Measurements from ENCODE around the gene MSS51.
A peak's percentile ranks its signal among the peaks of the same experiment; 100 is the strongest.
"Not testable (repeated sequence)": the region's sequence is repeated elsewhere in the genome, so short reads cannot be mapped to it uniquely, and the experiment has no call there.

Gene MSS51

DNA sequence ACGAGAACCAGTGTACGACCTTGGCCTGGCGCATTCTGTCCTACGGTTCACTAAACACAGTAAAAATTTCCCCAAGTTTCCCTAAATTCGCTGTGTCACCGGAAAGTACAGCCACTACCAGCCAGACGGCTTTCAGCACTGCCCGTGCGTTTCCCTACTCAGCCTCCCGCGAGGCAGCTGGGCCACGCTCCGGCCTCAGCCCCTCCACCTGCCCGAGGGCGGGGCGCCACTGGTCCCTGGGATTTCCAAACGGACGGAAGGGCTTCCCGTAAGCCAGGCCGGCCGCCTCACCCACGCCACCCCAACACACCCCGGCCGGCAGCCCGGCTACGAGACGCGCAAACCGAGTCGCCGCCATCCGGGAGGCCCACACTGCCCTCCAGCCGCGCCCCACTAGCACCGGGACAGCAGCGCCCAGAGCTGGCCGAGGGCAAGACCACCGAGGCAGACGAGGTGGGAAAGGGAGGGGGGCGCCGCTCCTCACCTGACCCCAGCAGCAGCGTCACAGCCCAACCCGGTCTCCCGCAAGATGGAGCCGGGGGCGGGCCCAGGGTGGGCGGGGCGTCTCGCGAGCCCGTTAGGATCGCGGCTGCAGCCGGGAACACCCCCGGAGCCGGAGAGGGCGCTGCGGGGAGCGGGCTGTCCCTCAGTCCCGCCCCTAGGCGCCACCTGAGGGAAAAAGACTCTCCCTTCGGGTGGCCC is 19.7 kb downstream of the MSS51 start, which contains the start of gene ANXA7:
Gene ANXA7, minus strand, starts transcription at position 531 of the 702 bp plus-strand sequence. CDS start 13,202 bp downstream, outside the sequence.
- peak; percentile 90 to 95 for DNase-seq

DNA sequence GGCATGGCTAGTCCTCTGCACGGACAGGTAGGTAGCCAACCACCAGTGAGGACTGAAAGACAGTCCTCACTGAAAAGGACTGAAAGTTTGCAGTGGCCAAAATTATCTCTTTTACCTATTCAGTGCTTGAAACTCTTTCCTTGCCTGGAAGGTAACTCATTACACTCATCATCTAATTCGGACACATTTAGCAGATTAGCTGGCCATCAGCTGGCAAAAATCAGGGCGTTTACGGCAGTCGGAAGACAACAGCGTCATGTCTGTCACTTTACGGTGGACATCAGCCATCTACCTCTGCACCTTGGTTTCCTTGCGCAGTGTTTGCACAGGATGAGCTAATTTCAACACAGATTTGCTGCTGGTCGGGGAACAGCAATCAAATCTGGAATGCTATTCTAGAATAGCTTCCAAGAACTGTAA is 20.2 kb downstream of the MSS51 start:
- peak in 1 of 2 donors; percentile 34 for DNase-seq

DNA sequence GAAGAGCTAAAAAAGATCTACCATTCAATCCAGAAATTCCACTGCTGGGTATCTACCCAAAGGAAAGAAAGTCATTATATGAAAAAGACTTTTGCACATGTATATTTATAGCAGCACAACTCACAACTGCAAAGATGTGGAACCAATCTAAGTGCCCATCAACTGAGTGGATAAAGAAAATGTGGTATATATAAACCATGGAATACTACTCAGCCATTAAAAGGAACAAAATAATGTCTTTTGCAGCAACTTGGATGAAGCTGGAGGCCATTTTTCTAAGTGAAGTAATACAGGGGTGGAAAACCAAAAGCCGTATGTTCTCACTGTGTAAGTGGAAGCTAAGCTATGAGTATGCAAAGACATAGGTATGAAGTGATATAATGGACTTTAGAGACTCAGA is 22.5 kb downstream of the MSS51 start:
- no peak for DNase-seq

DNA sequence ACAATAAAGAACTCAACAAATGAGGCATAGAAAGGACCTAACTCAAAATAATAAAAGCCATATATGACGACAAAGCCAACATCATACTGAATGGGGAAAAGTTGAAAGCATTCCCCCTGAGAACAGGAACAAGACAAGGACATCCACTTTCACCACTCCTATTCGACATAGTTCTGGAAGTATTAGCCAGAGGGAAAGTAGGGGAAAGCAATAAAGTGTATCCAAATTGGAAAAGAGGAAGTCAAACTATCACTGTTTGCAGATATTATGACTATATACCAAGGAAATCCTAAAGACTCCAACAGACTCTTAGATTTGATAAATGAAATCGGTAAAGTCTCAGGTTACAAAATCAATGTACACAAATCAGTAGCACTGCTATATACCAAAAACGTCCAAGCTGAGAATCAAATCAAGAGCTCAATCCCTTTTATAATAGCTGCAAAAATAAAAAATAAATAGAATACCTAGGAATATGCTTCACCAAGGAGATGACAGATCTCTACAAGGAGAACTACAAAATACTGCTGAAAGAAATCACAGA is 24.3 kb downstream of the MSS51 start:
- no peak for DNase-seq

DNA sequence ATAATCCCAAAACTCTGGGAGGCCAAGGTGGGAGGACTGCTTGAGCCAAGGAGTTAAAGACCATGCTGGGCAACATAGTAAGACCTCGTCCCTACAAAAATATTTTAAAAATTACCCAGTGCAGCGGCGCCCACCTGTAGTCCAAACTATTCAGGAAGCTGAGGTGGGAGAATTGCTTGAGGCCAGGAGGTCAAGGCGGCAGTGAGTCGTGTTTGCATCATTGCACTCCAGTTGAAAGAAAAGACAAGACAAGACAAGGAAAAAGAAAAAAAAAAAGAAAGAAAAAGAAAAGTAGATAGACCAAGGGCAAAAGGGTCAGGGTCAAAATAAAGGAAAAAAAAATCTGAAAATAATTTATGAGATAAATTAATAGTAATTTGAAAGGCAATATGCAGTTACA is 25.3 kb downstream of the MSS51 start:
- DNase-seq, result no peak

DNA sequence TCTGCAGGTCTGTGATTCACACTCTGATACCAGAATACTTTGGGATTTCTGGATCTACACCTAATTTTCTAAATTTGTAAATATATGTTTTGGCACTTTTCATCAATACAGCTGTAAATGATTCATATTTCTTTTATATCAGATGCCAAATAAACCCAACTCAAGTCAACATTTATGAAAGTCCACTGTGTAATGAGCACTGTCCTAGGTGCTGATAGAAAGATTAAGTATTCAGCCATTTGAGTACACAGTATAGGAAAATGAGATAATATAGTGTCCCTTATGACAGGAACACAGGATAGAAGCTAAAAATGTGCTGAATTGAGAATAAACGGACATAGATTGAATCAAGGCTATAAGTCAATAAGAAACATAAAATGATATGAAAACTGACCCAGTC is 25.9 kb downstream of the MSS51 start:
- no peak for DNase-seq

DNA sequence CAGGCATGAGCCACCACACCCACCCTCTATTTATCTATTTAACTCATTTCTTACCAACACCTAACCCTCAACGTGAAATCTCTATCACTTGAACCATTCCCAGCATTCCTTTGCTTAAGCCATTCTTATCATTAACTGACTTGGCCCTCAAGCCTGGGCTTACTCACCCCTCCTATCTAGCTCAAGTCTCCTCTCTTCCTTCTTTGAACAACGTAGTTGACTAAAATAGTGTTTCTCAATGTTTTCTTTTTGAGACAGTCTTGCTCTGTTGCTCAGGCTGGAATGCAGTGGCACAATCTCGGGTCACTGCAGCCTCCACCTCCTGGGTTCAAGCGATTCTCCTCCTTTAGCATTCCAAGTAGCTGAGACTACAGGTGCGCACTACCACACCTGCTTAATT is 26.5 kb downstream of the MSS51 start:
- DNase-seq, result no peak

DNA sequence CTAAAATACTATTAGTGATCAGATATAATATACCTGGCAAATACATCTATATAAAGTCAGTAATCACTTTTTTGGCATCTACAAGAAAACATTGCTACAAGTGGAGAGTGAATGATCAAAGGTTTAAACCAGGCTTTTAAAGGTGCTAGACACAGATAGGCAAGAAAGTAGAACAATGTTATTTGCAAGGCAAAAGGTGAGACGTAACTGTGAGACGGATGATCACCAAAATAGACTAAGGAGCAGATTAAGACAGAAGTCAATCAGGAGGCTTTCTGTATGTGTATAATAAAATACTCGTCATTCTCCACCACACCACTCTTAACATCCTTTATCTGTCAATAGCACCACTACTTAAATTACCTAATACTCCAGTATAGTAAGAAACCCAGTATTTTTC is 27.8 kb downstream of the MSS51 start:
- no peak for DNase-seq

DNA sequence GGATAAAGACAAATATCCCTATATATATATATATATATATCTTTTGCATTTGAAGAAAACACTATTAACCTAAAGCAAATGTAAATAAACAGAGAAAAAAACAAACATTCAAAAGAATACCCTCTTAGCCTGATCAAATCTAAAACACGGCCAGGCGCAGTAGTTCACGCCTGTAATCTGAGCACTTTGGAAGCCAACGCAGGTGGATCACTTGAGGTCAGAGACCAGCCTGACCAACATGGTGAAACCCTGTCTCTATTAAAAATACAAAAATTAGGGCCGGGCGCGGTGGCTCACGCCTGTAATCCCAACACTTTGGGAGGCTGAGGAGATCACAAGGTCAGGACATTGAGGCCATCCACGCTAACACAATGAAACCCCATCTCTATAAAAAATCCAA is 28.7 kb downstream of the MSS51 start:
- DNase-seq, result no peak

DNA sequence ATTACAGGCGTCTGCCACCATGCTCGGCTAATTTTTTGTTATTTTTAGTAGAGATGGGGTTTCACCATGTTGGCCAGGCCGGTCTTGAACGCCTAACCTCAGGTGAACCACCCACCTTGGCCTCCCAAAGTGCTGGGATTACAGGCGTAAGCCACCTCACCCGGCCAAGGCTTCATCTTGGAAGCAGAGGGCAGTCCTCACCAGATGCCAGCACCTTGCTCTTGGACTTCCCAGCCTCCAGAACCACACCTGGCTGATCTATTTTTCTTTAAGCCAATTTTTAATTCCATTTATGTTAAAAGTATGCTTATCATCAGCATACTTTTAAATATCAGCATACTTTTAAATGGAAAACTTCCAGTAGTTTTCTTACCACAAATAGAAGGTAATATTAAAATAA is 31.7 kb downstream of the MSS51 start:
- DNase-seq, result no peak

DNA sequence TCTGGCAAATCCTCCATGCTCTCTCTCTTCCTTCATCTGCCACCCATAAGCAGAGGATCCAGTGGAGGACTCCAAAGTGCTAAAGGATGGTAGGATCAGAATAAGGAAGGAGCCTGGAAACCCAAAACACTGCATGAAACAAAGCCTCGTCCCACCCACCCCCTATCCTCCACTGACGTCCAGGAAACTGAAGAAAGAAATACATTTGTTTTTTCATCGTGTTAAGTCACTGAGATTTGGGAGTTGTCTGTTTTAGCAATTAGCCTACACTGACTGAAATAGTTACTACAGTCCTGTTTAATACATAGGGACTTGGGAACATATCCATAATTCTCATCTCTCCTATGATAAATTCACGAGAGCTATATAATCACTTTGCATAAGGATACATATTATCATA is 34.3 kb downstream of the MSS51 start:
- no peak for DNase-seq

DNA sequence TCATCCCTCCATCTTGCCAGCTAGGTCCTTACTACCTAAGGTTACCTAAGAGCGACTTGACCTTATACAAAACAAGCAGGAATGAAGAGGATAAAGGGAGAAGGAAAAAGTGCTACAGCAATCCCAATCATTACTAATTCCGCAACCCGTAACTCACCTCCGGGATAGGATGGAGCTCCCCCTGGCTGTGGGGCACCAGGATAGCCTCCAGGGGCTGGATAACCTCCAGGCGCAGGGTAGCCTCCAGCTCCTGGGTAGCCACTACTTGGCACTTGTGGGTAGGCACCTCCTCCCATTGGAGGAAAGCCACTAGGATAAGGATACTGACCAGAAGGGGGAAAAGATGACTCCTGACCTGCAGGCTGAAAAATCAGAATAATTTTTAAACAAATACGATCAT is 35.3 kb downstream of the MSS51 start:
- no peak for DNase-seq

DNA sequence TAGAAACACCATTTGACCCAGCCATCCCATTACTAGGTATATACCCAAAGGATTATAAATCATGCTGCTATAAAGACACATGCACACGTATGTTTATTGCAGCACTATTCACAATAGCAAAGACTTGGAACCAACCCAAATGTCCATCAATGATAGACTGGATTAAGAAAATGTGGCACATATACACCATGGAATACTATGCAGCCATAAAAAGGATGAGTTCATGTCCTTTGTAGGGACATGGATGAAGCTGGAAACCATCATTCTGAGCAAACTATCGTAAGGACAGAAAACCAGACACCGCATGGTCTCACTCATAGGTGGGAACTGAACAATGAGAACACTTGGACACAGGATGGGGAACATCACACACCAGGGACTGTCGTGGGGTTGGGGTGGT is 39.0 kb downstream of the MSS51 start:
- DNase-seq, result not testable (repeated sequence)

DNA sequence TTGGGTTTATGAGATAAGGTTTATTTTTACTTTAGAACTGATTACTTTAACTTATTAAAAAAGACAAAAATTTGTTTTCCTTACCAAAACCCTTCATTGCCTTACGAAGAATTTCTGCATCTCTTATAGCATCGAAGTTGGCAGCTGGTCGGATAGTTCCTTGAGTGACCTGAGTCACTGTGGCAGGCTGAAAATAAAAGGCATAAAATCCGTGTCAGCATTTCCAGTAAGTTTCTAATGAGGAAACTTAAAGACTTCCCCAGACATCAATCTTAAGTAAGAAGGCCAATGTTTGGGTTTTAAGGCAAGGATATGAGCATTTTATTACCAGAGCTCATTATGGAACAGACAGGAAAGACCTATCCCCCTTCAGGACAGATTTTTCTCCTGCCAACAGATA is 45.1 kb downstream of the MSS51 start:
- DNase-seq, result no peak

DNA sequence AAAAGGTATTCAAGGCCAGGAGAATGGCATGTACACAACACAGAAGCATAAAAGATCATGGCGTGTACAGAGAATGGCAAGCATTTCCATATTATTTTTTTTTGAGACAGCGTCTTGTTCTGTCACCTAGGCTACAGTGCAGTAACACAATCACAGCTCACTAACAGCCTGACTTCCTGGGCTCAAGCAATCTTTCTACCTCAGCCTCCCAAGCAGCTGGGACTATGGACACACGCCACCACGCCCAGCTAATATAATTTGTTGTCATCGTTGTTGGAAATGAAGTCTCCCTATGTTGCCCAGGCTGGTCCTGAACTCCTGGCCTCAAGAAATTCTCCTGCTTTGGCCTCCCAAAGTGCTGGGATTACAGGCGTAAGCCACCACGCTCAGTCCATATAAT is 46.8 kb downstream of the MSS51 start:
- no peak for DNase-seq

DNA sequence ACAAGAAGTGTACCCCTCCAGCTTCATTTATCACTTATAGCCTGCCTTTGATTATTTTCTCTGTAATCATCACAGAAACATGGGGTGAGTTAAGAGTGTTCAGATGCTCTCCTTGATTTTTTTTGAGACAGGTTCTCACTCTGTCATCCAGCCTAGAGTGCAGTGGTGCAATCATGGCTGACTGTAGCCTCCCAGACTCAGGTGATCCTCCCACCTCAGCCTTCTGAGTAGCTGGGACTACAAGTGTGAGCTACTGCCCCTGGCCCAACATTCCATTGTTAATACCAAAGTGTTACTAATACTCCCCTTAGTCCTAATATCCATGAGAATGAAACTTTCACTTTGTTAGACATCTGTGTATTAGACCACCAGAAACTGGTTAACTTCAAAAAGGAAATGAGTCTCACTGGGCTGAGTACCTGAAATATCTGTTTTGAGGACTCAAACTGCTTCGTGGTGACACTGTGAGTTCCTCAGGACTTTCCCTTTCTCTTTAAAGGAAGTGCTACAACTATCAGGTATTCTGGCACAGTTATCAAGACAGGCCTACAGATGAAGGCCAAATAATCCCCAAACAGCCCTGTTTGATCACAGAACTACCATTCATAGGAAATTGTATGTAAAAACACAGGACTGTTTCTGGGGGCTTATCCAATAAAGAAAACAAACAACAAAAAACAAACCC is 54.2 kb downstream of the MSS51 start:
- no peak for DNase-seq

DNA sequence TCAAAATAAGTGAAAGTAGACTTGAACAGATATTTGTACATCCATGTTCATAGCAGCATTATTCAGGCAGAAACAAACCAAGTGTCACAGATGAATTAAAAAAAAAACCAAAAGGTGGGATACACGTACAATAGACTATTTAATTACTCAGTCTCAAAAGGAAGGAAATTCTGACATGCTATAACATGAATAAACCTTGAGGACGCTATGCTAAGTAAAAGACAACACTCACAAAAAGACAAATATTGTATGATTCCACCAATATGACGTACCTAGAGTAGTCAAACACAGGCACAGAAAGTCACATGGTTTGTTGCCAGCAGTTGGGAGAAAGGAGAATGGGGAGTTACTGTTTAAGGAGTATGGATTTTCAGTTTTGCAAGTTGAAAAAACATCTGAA is 56.7 kb downstream of the MSS51 start:
- no peak for DNase-seq
